Caco-2 (cell line): ENCODE measurements around the gene KBTBD13. TPM values are rescaled to one million over a fixed set of nuclear protein-coding genes. Genes with fewer than 3 reads are reported as not detected.

Experiments used
- BruUV-seq: library from RNA; stranded (reverse); fragments of 400-500 nt; replicated peaks from 2 replicates; lab custom pipeline; 2021; lab: Mats Ljungman, UMichigan
- CTCF ChIA-PET: fragments of 300-600 bp; sonication (Branson Sonifier 250); formaldehyde crosslinking; loops from one replicate; lab custom pipeline; 2022; ENCODE audit warnings: antibody characterized with exemption; lab: Charles Lee
- POLR2A ChIA-PET: fragments of 300-600 bp; sonication (Branson Sonifier 250); formaldehyde crosslinking; loops from one replicate; lab custom pipeline; 2022; ENCODE audit warnings: antibody characterized with exemption; lab: Charles Lee
- DNase-seq, 2 experiments: peaks; one replicate each; pipeline versions ENCODE4 v3.0.0 to v3.0.0-alpha.2; 2020 to 2022
- H3K27me3 ChIP-seq: replicated peaks from 2 replicates; pipeline ENCODE4 v1.6.0; 2011; ENCODE audit warnings: low read length; ENCODE audit not compliant: control insufficient read depth, insufficient read depth
- H3K36me3 ChIP-seq: 2 replicates; pipeline ENCODE4 v1.5.1; 2011; ENCODE audit warnings: low read length; ENCODE audit not compliant: control insufficient read depth, insufficient read depth
- H3K4me1 ChIP-seq: fragments of 250-450 bp; sonication (Bioruptor Pico); 2 replicates; pipeline ENCODE4 v1.5.1; 2020; ENCODE audit warnings: mild to moderate bottlenecking
- H3K4me3 ChIP-seq: 2 replicates; pipeline ENCODE4 v1.5.1; 2011; ENCODE audit warnings: low read depth, mild to moderate bottlenecking, control low read depth, low read length
- H3K9me3 ChIP-seq: fragments of 250-450 bp; sonication (Bioruptor Pico); 2 replicates; pipeline ENCODE4 v1.5.1; 2020; ENCODE audit warnings: mild to moderate bottlenecking, moderate library complexity
- H3K27ac Mint-ChIP-seq: one replicate; pipeline ENCODE4 v1.8.0; 2022; ENCODE audit warnings: mixed read lengths; ENCODE audit not compliant: unreplicated experiment
- H3K27me3 Mint-ChIP-seq: one replicate; pipeline ENCODE4 v1.8.0; 2022; ENCODE audit warnings: mixed read lengths; ENCODE audit not compliant: insufficient read depth, unreplicated experiment
- H3K36me3 Mint-ChIP-seq: one replicate; pipeline ENCODE4 v1.8.0; 2022; ENCODE audit warnings: mild to moderate bottlenecking, mixed read lengths; ENCODE audit not compliant: insufficient read depth, unreplicated experiment
- H3K4me1 Mint-ChIP-seq: one replicate; pipeline ENCODE4 v1.8.0; 2022; ENCODE audit warnings: low read depth, mixed read lengths; ENCODE audit not compliant: unreplicated experiment
- H3K4me3 Mint-ChIP-seq: one replicate; pipeline ENCODE4 v1.8.0; 2022; ENCODE audit warnings: mild to moderate bottlenecking, moderate library complexity, mixed read lengths; ENCODE audit not compliant: unreplicated experiment
- H3K9me3 Mint-ChIP-seq: one replicate; pipeline ENCODE4 v1.8.0; 2022; ENCODE audit warnings: mixed read lengths; ENCODE audit not compliant: unreplicated experiment
- CTCF ChIP-seq, 2 experiments: fragments of 200-600 bp in 1 of 2; IDR thresholded peaks; 1 replicate in 1 of 2; 2 replicates in 1 of 2; pipeline versions ENCODE4 v1.5.1 to v1.8.0; 2011 to 2022; ENCODE audit warnings: antibody characterized with exemption in 1 of 2, control low read depth in 1 of 2, inconsistent platforms in 1 of 2, low read depth in 1 of 2, low read length in 1 of 2, mild to moderate bottlenecking in 1 of 2, moderate library complexity in 1 of 2; ENCODE audit not compliant: insufficient read depth in 1 of 2, severe bottlenecking in 1 of 2, unreplicated experiment in 1 of 2
- intact Hi-C: fragments of 100-400 bp; cut with micrococcal nuclease; formaldehyde crosslinking; loops from one replicate; pipeline ENCODE4 v1.10.0; 2022; ENCODE audit not compliant: unreplicated experiment
- total RNA-seq: library from RNA; stranded (reverse); gene quantifications from 2 replicates; pipeline ENCODE4 v1.2.3, GENCODE V29; 2022

Gene KBTBD13
- total RNA-seq, 1 experiment from 2014 or later, result not detected

GRCh38 chr15:65084500-65085206, 8.1 kb downstream of the KBTBD13 start:
- no peak overlapping the region for H3K4me3 ChIP-seq
- no peak for DNase-seq
- peaks cover 69% of the 10 kb centered on the region for H3K4me1 ChIP-seq
- CTCF ChIA-PET, result interaction anchor here (1.4 to 3.2 kb wide), 4 partner anchors 17 to 54 kb away, joined by 4 to 42 read pairs (median 12); no protein-coding TSS in a partner anchor
- peaks cover 75% of the 10 kb centered on the region for H3K4me1 Mint-ChIP-seq
- no peak for TF ChIP-seq CTCF (IDR thresholded peaks at IDR 0.05; ENCODE audit: insufficient read depth in 1 of 2, low read depth in 1 of 2, low read length in 1 of 2, severe bottlenecking in 1 of 2, unreplicated experiment in 1 of 2)
- no peaks in the 10 kb centered on the region for H3K9me3 Mint-ChIP-seq
- H3K36me3 ChIP-seq, result no peaks in the 10 kb centered on the region
- intact Hi-C loops, result no loop called here
- peaks cover 15% of the 10 kb centered on the region for H3K36me3 Mint-ChIP-seq
- no TSS peak for BruUV-seq
- H3K27me3 ChIP-seq, result no peaks in the 10 kb centered on the region
- H3K9me3 ChIP-seq, result no peaks in the 10 kb centered on the region
- peak overlapping the region; percentile 90 for H3K27ac Mint-ChIP-seq
- no peak overlapping the region for H3K4me3 Mint-ChIP-seq
- POLR2A ChIA-PET, result no interaction called here
- H3K27me3 Mint-ChIP-seq, result no peaks in the 10 kb centered on the region

GRCh38 chr15:65085207-65085753, 8.7 kb downstream of the KBTBD13 start:
- H3K36me3 ChIP-seq, result no peaks in the 10 kb centered on the region
- H3K4me3 Mint-ChIP-seq, result no peak overlapping the region
- H3K27me3 ChIP-seq, result no peaks in the 10 kb centered on the region
- TF ChIP-seq CTCF (IDR thresholded peaks at IDR 0.05; ENCODE audit: insufficient read depth in 1 of 2, low read depth in 1 of 2, low read length in 1 of 2, severe bottlenecking in 1 of 2, unreplicated experiment in 1 of 2), result no peak
- no peak for DNase-seq
- H3K36me3 Mint-ChIP-seq, result peaks cover 15% of the 10 kb centered on the region
- intact Hi-C loops, result no loop called here
- no peaks in the 10 kb centered on the region for H3K9me3 ChIP-seq
- H3K27ac Mint-ChIP-seq, result peak overlapping the region; percentile 90
- H3K27me3 Mint-ChIP-seq, result no peaks in the 10 kb centered on the region
- no peak overlapping the region for H3K4me3 ChIP-seq
- peaks cover 75% of the 10 kb centered on the region for H3K4me1 Mint-ChIP-seq
- BruUV-seq, result no TSS peak
- H3K4me1 ChIP-seq, result peaks cover 75% of the 10 kb centered on the region
- CTCF ChIA-PET, result interaction anchor here (1.5 to 2.9 kb wide), 4 partner anchors 16 to 51 kb away, joined by 3 to 17 read pairs (median 12); no protein-coding TSS in a partner anchor
- POLR2A ChIA-PET, result no interaction called here
- no peaks in the 10 kb centered on the region for H3K9me3 Mint-ChIP-seq

- CTCF ChIA-PET, result interaction anchor here (0.7 to 4.3 kb wide), 9 partner anchors 9 to 52 kb away, joined by 3 to 65 read pairs (median 10); no protein-coding TSS in a partner anchor
- POLR2A ChIA-PET, result no interaction called here
- DNase-seq, result peak; percentile 77 to 79
Measured at GRCh38 chr15:65085990-65086679, 9.6 kb downstream of the KBTBD13 start.

More at GRCh38 chr15:65085990-65086679, 9.6 kb downstream of the KBTBD13 start:
- no peaks in the 10 kb centered on the region for H3K36me3 ChIP-seq
- no TSS peak for BruUV-seq
- H3K9me3 ChIP-seq, result no peaks in the 10 kb centered on the region
- H3K27ac Mint-ChIP-seq, result peak overlapping the region; percentile 90
- peaks cover 15% of the 10 kb centered on the region for H3K36me3 Mint-ChIP-seq
- H3K4me3 Mint-ChIP-seq, result no peak overlapping the region
- H3K4me1 ChIP-seq, result peaks cover 82% of the 10 kb centered on the region
- no peaks in the 10 kb centered on the region for H3K27me3 Mint-ChIP-seq
- intact Hi-C loops, result loop anchor here (1.0 kb wide), 1 partner anchor 15 kb away; no protein-coding TSS in a partner anchor
- no peaks in the 10 kb centered on the region for H3K9me3 Mint-ChIP-seq
- peak; percentile 39 to 75 for TF ChIP-seq CTCF (IDR thresholded peaks at IDR 0.05; ENCODE audit: insufficient read depth in 1 of 2, low read depth in 1 of 2, low read length in 1 of 2, severe bottlenecking in 1 of 2, unreplicated experiment in 1 of 2)
- H3K4me1 Mint-ChIP-seq, result peaks cover 75% of the 10 kb centered on the region
- H3K4me3 ChIP-seq, result no peak overlapping the region
- H3K27me3 ChIP-seq, result no peaks in the 10 kb centered on the region
